GM23338 (cell line): ENCODE measurements around the gene WWOX. TPM values are rescaled to one million over a fixed set of nuclear protein-coding genes. Genes with fewer than 3 reads are reported as not detected.

Experiments
- ATAC-seq: fragments of 200-7000 bp; cut with Tn5 transposase; 3 replicates; pipeline ENCODE4 v1.9.1; 2020
- DNase-seq: peaks from one replicate; pipeline ENCODE4 v3.0.0-alpha.2; 2015; ENCODE audit warnings: low spot score
- H2AFZ ChIP-seq: fragments of 200-600 bp; sonication (generic); 2 replicates; pipeline ENCODE4 v1.8.0; 2016; ENCODE audit warnings: antibody characterized with exemption, mild to moderate bottlenecking, moderate library complexity
- H3F3A ChIP-seq: fragments of 200-600 bp; sonication (generic); replicated peaks from 2 replicates; pipeline ENCODE4 v1.8.0; 2017; ENCODE audit warnings: antibody characterized with exemption, mixed run types, low read depth
- H3K27ac ChIP-seq: fragments of 200-600 bp; sonication (generic); 2 replicates; pipeline ENCODE4 v1.6.1; 2016; ENCODE audit warnings: low read depth
- H3K27me3 ChIP-seq: fragments of 200-600 bp; sonication (generic); 2 replicates; pipeline ENCODE4 v1.8.0; 2016; ENCODE audit warnings: mild to moderate bottlenecking, mixed run types, moderate library complexity; ENCODE audit not compliant: insufficient read depth
- H3K36me3 ChIP-seq: fragments of 200-600 bp; sonication (generic); 2 replicates; pipeline ENCODE4 v1.8.0; 2016; ENCODE audit warnings: mild to moderate bottlenecking; ENCODE audit not compliant: insufficient read depth
- H3K4me1 ChIP-seq: fragments of 200-600 bp; sonication (generic); 2 replicates; pipeline ENCODE4 v1.8.0; 2016; ENCODE audit warnings: mild to moderate bottlenecking, moderate library complexity; ENCODE audit not compliant: insufficient read depth
- H3K4me2 ChIP-seq: fragments of 200-600 bp; sonication (generic); 2 replicates; pipeline ENCODE4 v1.7.1; 2017; ENCODE audit warnings: mixed run types
- H3K4me3 ChIP-seq: fragments of 200-600 bp; sonication (generic); 2 replicates; pipeline ENCODE4 v1.6.1; 2016; ENCODE audit warnings: mixed run types
- H3K79me2 ChIP-seq: fragments of 200-600 bp; sonication (generic); replicated peaks from 2 replicates; pipeline ENCODE4 v1.8.0; 2017; ENCODE audit warnings: mild to moderate bottlenecking; ENCODE audit not compliant: insufficient read depth
- H3K9me2 ChIP-seq: fragments of 200-600 bp; sonication (generic); 2 replicates; pipeline ENCODE4 v1.8.0; 2017; ENCODE audit not compliant: insufficient read depth
- H4K20me1 ChIP-seq: fragments of 200-600 bp; sonication (generic); replicated peaks from 2 replicates; pipeline ENCODE4 v1.8.0; 2017; ENCODE audit warnings: mild to moderate bottlenecking; ENCODE audit not compliant: insufficient read depth
- H3K27ac Mint-ChIP-seq: 2 replicates; pipeline ENCODE4 v1.8.0; 2020; ENCODE audit warnings: inconsistent platforms, mild to moderate bottlenecking, moderate library complexity, mixed read lengths
- H3K27me3 Mint-ChIP-seq: 3 replicates; pipeline ENCODE4 v1.8.0; 2022; ENCODE audit warnings: low read depth, mild to moderate bottlenecking, moderate library complexity, mixed read lengths, inconsistent platforms; ENCODE audit not compliant: insufficient read depth, poor library complexity
- H3K36me3 Mint-ChIP-seq: 3 replicates; pipeline ENCODE4 v1.8.0; 2021; ENCODE audit warnings: low read depth, mild to moderate bottlenecking, inconsistent platforms, moderate library complexity, mixed read lengths
- H3K4me1 Mint-ChIP-seq: 3 replicates; pipeline ENCODE4 v1.8.0; 2020; ENCODE audit warnings: mild to moderate bottlenecking, inconsistent platforms, mixed read lengths
- H3K4me3 Mint-ChIP-seq: 3 replicates; pipeline ENCODE4 v1.8.0; 2021; ENCODE audit warnings: moderate library complexity, mild to moderate bottlenecking, inconsistent platforms, mixed read lengths
- H3K9me3 Mint-ChIP-seq: 3 replicates; pipeline ENCODE4 v1.8.0; 2020; ENCODE audit warnings: moderate library complexity, mild to moderate bottlenecking, inconsistent platforms, mixed read lengths
- CREB1 ChIP-seq: fragments of 250-450 bp; sonication (Bioruptor Pico); IDR thresholded peaks from 2 replicates; pipeline ENCODE4 v1.5.0; 2020; ENCODE audit warnings: low read depth, mild to moderate bottlenecking, moderate library complexity
- ETS1 ChIP-seq: IDR thresholded peaks from 2 replicates; pipeline ENCODE4 v1.6.1; 2016; ENCODE audit warnings: antibody characterized with exemption
- JUNB ChIP-seq: IDR thresholded peaks from one replicate; pipeline ENCODE4 v1.6.1; 2016; ENCODE audit warnings: antibody characterized with exemption; ENCODE audit not compliant: unreplicated experiment
- NANOG ChIP-seq: IDR thresholded peaks from 2 replicates; pipeline ENCODE4 v1.6.1; 2016; ENCODE audit warnings: antibody characterized with exemption, borderline replicate concordance
- POLR2AphosphoS5 ChIP-seq: IDR thresholded peaks from 2 replicates; pipeline ENCODE4 v1.6.1; 2016; ENCODE audit warnings: antibody characterized with exemption, low read depth
- STAT1 ChIP-seq: IDR thresholded peaks from one replicate; pipeline ENCODE4 v1.6.1; 2016; ENCODE audit warnings: antibody characterized with exemption; ENCODE audit not compliant: unreplicated experiment
- ZNF331 ChIP-seq: fragments of 250-450 bp; sonication (Bioruptor Pico); IDR thresholded peaks from 2 replicates; pipeline ENCODE4 v1.5.0; 2020; ENCODE audit warnings: low read depth, mild to moderate bottlenecking, moderate library complexity
- ZNF462 ChIP-seq: fragments of 250-450 bp; sonication (Bioruptor Pico); IDR thresholded peaks from 2 replicates; pipeline ENCODE4 v1.5.0; 2020; ENCODE audit warnings: mild to moderate bottlenecking, moderate library complexity
- polyA plus RNA-seq: library from polyadenylated mRNA; unstranded; fragments of >200 nt; fragmentation: Nextera tagmentation; extraction: Ambion mirVana; gene quantifications from 2 replicates; pipeline ENCODE4 v1.2.1, GENCODE V29; 2016
- total RNA-seq: library from RNA; depleted of rRNA; stranded (reverse); fragments of >200 nt; shearing (Covaris generic); gene quantifications from 2 replicates; pipeline ENCODE4 v1.2.3, GENCODE V29; 2014
- TF ChIP-seq, protein P1 (sequence below): IDR thresholded peaks from one replicate; pipeline ENCODE4 v1.6.1; 2018; ENCODE audit warnings: antibody characterized with exemption; ENCODE audit not compliant: unreplicated experiment

WWOX gene
- total and polyA plus RNA-seq, 2 experiments from 2014 or later, result 10.0 to 19.3 TPM

- no peak for ATAC-seq
- H3K79me2 ChIP-seq, result no peaks in the 10 kb centered on the region
- Mint-ChIP-seq H3K36me3 (no peaks in the 10 kb centered on the region), H3K9me3 (no peaks in the 10 kb centered on the region), H3K4me1 (peaks cover 16% of the 10 kb centered on the region), H3K27me3 (peaks cover 3% of the 10 kb centered on the region), H3K27ac (no peak overlapping the region), H3K4me3 (no peak overlapping the region)
- no peak overlapping the region for H3K27ac ChIP-seq
- no peaks in the 10 kb centered on the region for H3K9me2 ChIP-seq
- no peak for DNase-seq
- H3K27me3 ChIP-seq, result no peaks in the 10 kb centered on the region
- no peaks in the 10 kb centered on the region for H4K20me1 ChIP-seq
- no peak overlapping the region for H3K4me2 ChIP-seq
- no peak overlapping the region for H3K4me3 ChIP-seq
- TF ChIP-seq ETS1 (no peak), CREB1 (CRISPR knock-in tag) (no peak), ZNF462 (CRISPR knock-in tag) (no peak), ZNF331 (CRISPR knock-in tag) (no peak), NANOG (no peak), STAT1 (no peak), JUNB (no peak), POLR2AphosphoS5 (no peak)
- TF ChIP-seq, protein P1, sequence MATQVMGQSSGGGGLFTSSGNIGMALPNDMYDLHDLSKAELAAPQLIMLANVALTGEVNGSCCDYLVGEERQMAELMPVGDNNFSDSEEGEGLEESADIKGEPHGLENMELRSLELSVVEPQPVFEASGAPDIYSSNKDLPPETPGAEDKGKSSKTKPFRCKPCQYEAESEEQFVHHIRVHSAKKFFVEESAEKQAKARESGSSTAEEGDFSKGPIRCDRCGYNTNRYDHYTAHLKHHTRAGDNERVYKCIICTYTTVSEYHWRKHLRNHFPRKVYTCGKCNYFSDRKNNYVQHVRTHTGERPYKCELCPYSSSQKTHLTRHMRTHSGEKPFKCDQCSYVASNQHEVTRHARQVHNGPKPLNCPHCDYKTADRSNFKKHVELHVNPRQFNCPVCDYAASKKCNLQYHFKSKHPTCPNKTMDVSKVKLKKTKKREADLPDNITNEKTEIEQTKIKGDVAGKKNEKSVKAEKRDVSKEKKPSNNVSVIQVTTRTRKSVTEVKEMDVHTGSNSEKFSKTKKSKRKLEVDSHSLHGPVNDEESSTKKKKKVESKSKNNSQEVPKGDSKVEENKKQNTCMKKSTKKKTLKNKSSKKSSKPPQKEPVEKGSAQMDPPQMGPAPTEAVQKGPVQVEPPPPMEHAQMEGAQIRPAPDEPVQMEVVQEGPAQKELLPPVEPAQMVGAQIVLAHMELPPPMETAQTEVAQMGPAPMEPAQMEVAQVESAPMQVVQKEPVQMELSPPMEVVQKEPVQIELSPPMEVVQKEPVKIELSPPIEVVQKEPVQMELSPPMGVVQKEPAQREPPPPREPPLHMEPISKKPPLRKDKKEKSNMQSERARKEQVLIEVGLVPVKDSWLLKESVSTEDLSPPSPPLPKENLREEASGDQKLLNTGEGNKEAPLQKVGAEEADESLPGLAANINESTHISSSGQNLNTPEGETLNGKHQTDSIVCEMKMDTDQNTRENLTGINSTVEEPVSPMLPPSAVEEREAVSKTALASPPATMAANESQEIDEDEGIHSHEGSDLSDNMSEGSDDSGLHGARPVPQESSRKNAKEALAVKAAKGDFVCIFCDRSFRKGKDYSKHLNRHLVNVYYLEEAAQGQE, result no peak
- H3K4me1 ChIP-seq, result no peaks in the 10 kb centered on the region; the same call in 1 of the 2 replicates
- H2AFZ ChIP-seq, result no peak overlapping the region
- no peaks in the 10 kb centered on the region for H3K36me3 ChIP-seq
- H3F3A ChIP-seq, result no peaks in the 10 kb centered on the region
Observed at GRCh38 chr16:78507576-78507975, 408.1 kb downstream of the WWOX start.
